ENCODE measurements around the gene ARHGAP24.

ARHGAP24 gene

GRCh38 chr4:86050496-86050895 is 575.5 kb downstream of the ARHGAP24 start:
- Histone ChIP-seq H3K27ac (ENCODE audit: low read depth, low read length) (no peak overlapping the region), H3K27me3 (ENCODE audit: control insufficient read depth in 1 of 2, insufficient read depth in 2 of 2, low read length in 2 of 2) (no peaks in the 10 kb centered on the region), H3K4me1 (ENCODE audit: control insufficient read depth in 1 of 2, insufficient read depth in 2 of 2, low read length in 2 of 2) (no peaks in the 10 kb centered on the region), H3K9me3 (ENCODE audit: control insufficient read depth in 1 of 2, low read length in 2 of 2) (no peaks in the 10 kb centered on the region), H3K4me3 (ENCODE audit: low read depth in 1 of 2, low read length in 2 of 2) (no peak overlapping the region), H3K9ac (ENCODE audit: low read depth in 1 of 2, low read length in 2 of 2) (no peak overlapping the region), H3K36me3 (ENCODE audit: control insufficient read depth in 1 of 2, insufficient read depth in 2 of 2, low read length in 2 of 2) (no peaks in the 10 kb centered on the region)

Measured in duodenal mucosa (tissue), 2 donors.